ENCODE measurements around the gene ZC2HC1B. TPM values are rescaled to one million over a fixed set of nuclear protein-coding genes. Genes with fewer than 3 reads are reported as not detected.

The ZC2HC1B gene
- total RNA-seq, 1 experiment from 2014 or later = not detected

- H3K36me3 ChIP-seq (ENCODE audit: control insufficient read depth, insufficient read depth, low read length) = no peaks in the 10 kb centered on the region
- Mint-ChIP-seq H3K36me3 (ENCODE audit: insufficient read depth, unreplicated experiment) (no peaks in the 10 kb centered on the region), H3K4me1 (ENCODE audit: low read depth, unreplicated experiment) (no peaks in the 10 kb centered on the region), H3K27me3 (ENCODE audit: insufficient read depth, unreplicated experiment) (peaks cover 3% of the 10 kb centered on the region), H3K9me3 (ENCODE audit: unreplicated experiment) (no peaks in the 10 kb centered on the region), H3K4me3 (ENCODE audit: unreplicated experiment) (no peak overlapping the region), H3K27ac (ENCODE audit: unreplicated experiment) (no peak overlapping the region)
- intact Hi-C loops (cut with micrococcal nuclease; ENCODE audit: unreplicated experiment) = no loop called here
- ChIA-PET CTCF (no interaction called here), POLR2A (no interaction called here)
- no peaks in the 10 kb centered on the region for H3K9me3 ChIP-seq
- H3K27me3 ChIP-seq (replicated peaks; ENCODE audit: control insufficient read depth, insufficient read depth, low read length) = no peaks in the 10 kb centered on the region
- H3K4me3 ChIP-seq (ENCODE audit: low read depth, low read length) = no peak overlapping the region
- no peaks in the 10 kb centered on the region for H3K4me1 ChIP-seq
- no peak for DNase-seq
- no peak for TF ChIP-seq CTCF (IDR thresholded peaks at IDR 0.05; ENCODE audit: insufficient read depth in 1 of 2, low read depth in 1 of 2, low read length in 1 of 2, severe bottlenecking in 1 of 2, unreplicated experiment in 1 of 2)
- BruUV-seq (replicated peaks) = no TSS peak
Observed at GRCh38 chr6:143937668-143937970, 73.3 kb downstream of the ZC2HC1B start.

DNA sequence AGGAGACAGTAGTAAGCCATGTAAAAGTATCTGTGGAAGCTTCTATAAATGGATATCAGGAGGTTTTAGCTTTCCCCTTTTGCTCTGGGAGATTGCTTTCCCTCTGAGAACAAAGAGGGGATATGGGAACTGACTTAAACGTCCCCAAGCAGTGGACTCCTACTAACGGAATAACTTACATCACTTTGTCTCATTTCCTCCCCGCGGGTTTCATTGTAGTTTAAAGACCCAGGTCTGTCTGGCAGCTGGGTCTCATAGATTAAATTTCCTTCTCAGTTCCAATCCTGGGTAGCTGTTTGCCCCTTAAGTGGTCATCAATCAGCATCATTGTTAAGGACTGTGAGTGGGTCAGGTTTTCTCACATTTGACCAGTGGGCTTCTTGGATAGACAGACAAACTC lies 75.1 kb downstream of the ZC2HC1B start:
- Histone ChIP-seq H3K36me3 (ENCODE audit: control insufficient read depth, insufficient read depth, low read length) (no peaks in the 10 kb centered on the region), H3K27me3 (replicated peaks; ENCODE audit: control insufficient read depth, insufficient read depth, low read length) (no peaks in the 10 kb centered on the region), H3K4me1 (no peaks in the 10 kb centered on the region), H3K9me3 (no peaks in the 10 kb centered on the region), H3K4me3 (ENCODE audit: low read depth, low read length) (no peak overlapping the region)
- CTCF ChIA-PET = interaction anchor here (1.2 to 2.0 kb wide), 3 partner anchors 23 to 74 kb away, joined by 4 to 22 read pairs (median 9); no protein-coding TSS in a partner anchor
- H3K27ac Mint-ChIP-seq (ENCODE audit: unreplicated experiment) = no peak overlapping the region
- no TSS peak for BruUV-seq (replicated peaks)
- intact Hi-C loops (cut with micrococcal nuclease; ENCODE audit: unreplicated experiment) = no loop called here
- POLR2A ChIA-PET = no interaction called here
- peaks cover 3% of the 10 kb centered on the region for H3K27me3 Mint-ChIP-seq (ENCODE audit: insufficient read depth, unreplicated experiment)
- DNase-seq = no peak
- no peaks in the 10 kb centered on the region for H3K4me1 Mint-ChIP-seq (ENCODE audit: low read depth, unreplicated experiment)
- no peak for TF ChIP-seq CTCF (IDR thresholded peaks at IDR 0.05; ENCODE audit: insufficient read depth in 1 of 2, low read depth in 1 of 2, low read length in 1 of 2, severe bottlenecking in 1 of 2, unreplicated experiment in 1 of 2)
- H3K36me3 Mint-ChIP-seq (ENCODE audit: insufficient read depth, unreplicated experiment) = no peaks in the 10 kb centered on the region
- no peaks in the 10 kb centered on the region for H3K9me3 Mint-ChIP-seq (ENCODE audit: unreplicated experiment)
- H3K4me3 Mint-ChIP-seq (ENCODE audit: unreplicated experiment) = no peak overlapping the region

GRCh38 chr6:143940011-143940597 lies 75.8 kb downstream of the ZC2HC1B start:
- Histone ChIP-seq H3K9me3 (no peaks in the 10 kb centered on the region), H3K4me1 (no peaks in the 10 kb centered on the region), H3K36me3 (ENCODE audit: control insufficient read depth, insufficient read depth, low read length) (no peaks in the 10 kb centered on the region), H3K27me3 (replicated peaks; ENCODE audit: control insufficient read depth, insufficient read depth, low read length) (no peaks in the 10 kb centered on the region), H3K4me3 (ENCODE audit: low read depth, low read length) (no peak overlapping the region)
- H3K4me1 Mint-ChIP-seq (ENCODE audit: low read depth, unreplicated experiment) = no peaks in the 10 kb centered on the region
- DNase-seq = peak; percentile 55 to 76
- peak; percentile 85 to 93 for TF ChIP-seq CTCF (IDR thresholded peaks at IDR 0.05; ENCODE audit: insufficient read depth in 1 of 2, low read depth in 1 of 2, low read length in 1 of 2, severe bottlenecking in 1 of 2, unreplicated experiment in 1 of 2)
- H3K27me3 Mint-ChIP-seq (ENCODE audit: insufficient read depth, unreplicated experiment) = peaks cover 6% of the 10 kb centered on the region
- H3K36me3 Mint-ChIP-seq (ENCODE audit: insufficient read depth, unreplicated experiment) = no peaks in the 10 kb centered on the region
- CTCF ChIA-PET = interaction anchor here (0.6 to 2.0 kb wide), 9 partner anchors 11 to 365 kb away, joined by 3 to 22 read pairs (median 5); no protein-coding TSS in a partner anchor
- intact Hi-C loops (cut with micrococcal nuclease; ENCODE audit: unreplicated experiment) = loop anchor here (1.0 to 5.0 kb wide), 2 partner anchors 122 to 365 kb away; no protein-coding TSS in a partner anchor
- H3K27ac Mint-ChIP-seq (ENCODE audit: unreplicated experiment) = no peak overlapping the region
- no TSS peak for BruUV-seq (replicated peaks)
- H3K4me3 Mint-ChIP-seq (ENCODE audit: unreplicated experiment) = no peak overlapping the region
- no peaks in the 10 kb centered on the region for H3K9me3 Mint-ChIP-seq (ENCODE audit: unreplicated experiment)
- POLR2A ChIA-PET = no interaction called here

All from Caco-2 (cell line).